Caco-2 (cell line): Measurements from ENCODE around the gene ADM. TPM values are rescaled to one million over a fixed set of nuclear protein-coding genes. Genes with fewer than 3 reads are reported as not detected.
A peak's percentile ranks its signal among the peaks of the same experiment; 100 is the strongest.

Experiments used
- BruUV-seq: library from RNA; stranded (reverse); fragments of 400-500 nt; replicated peaks from 2 replicates; lab custom pipeline; 2021; lab: Mats Ljungman, UMichigan
- CTCF ChIA-PET: fragments of 300-600 bp; sonication (Branson Sonifier 250); formaldehyde crosslinking; loops from one replicate; lab custom pipeline; 2022; ENCODE audit warnings: antibody characterized with exemption; lab: Charles Lee
- POLR2A ChIA-PET: fragments of 300-600 bp; sonication (Branson Sonifier 250); formaldehyde crosslinking; loops from one replicate; lab custom pipeline; 2022; ENCODE audit warnings: antibody characterized with exemption; lab: Charles Lee
- DNase-seq, 2 experiments: peaks; one replicate each; pipeline versions ENCODE4 v3.0.0 to v3.0.0-alpha.2; 2020 to 2022
- H3K27me3 ChIP-seq: replicated peaks from 2 replicates; pipeline ENCODE4 v1.6.0; 2011; ENCODE audit warnings: low read length; ENCODE audit not compliant: control insufficient read depth, insufficient read depth
- H3K36me3 ChIP-seq: 2 replicates; pipeline ENCODE4 v1.5.1; 2011; ENCODE audit warnings: low read length; ENCODE audit not compliant: control insufficient read depth, insufficient read depth
- H3K4me1 ChIP-seq: fragments of 250-450 bp; sonication (Bioruptor Pico); 2 replicates; pipeline ENCODE4 v1.5.1; 2020; ENCODE audit warnings: mild to moderate bottlenecking
- H3K4me3 ChIP-seq: 2 replicates; pipeline ENCODE4 v1.5.1; 2011; ENCODE audit warnings: low read depth, mild to moderate bottlenecking, control low read depth, low read length
- H3K9me3 ChIP-seq: fragments of 250-450 bp; sonication (Bioruptor Pico); 2 replicates; pipeline ENCODE4 v1.5.1; 2020; ENCODE audit warnings: mild to moderate bottlenecking, moderate library complexity
- H3K27ac Mint-ChIP-seq: one replicate; pipeline ENCODE4 v1.8.0; 2022; ENCODE audit warnings: mixed read lengths; ENCODE audit not compliant: unreplicated experiment
- H3K27me3 Mint-ChIP-seq: one replicate; pipeline ENCODE4 v1.8.0; 2022; ENCODE audit warnings: mixed read lengths; ENCODE audit not compliant: insufficient read depth, unreplicated experiment
- H3K36me3 Mint-ChIP-seq: one replicate; pipeline ENCODE4 v1.8.0; 2022; ENCODE audit warnings: mild to moderate bottlenecking, mixed read lengths; ENCODE audit not compliant: insufficient read depth, unreplicated experiment
- H3K4me1 Mint-ChIP-seq: one replicate; pipeline ENCODE4 v1.8.0; 2022; ENCODE audit warnings: low read depth, mixed read lengths; ENCODE audit not compliant: unreplicated experiment
- H3K4me3 Mint-ChIP-seq: one replicate; pipeline ENCODE4 v1.8.0; 2022; ENCODE audit warnings: mild to moderate bottlenecking, moderate library complexity, mixed read lengths; ENCODE audit not compliant: unreplicated experiment
- H3K9me3 Mint-ChIP-seq: one replicate; pipeline ENCODE4 v1.8.0; 2022; ENCODE audit warnings: mixed read lengths; ENCODE audit not compliant: unreplicated experiment
- intact Hi-C: fragments of 100-400 bp; cut with micrococcal nuclease; formaldehyde crosslinking; loops from one replicate; pipeline ENCODE4 v1.10.0; 2022; ENCODE audit not compliant: unreplicated experiment
- total RNA-seq: library from RNA; stranded (reverse); gene quantifications from 2 replicates; pipeline ENCODE4 v1.2.3, GENCODE V29; 2022
- TF ChIP-seq, protein P1 (sequence below), 2 experiments: fragments of 200-600 bp in 1 of 2; IDR thresholded peaks; 1 replicate in 1 of 2; 2 replicates in 1 of 2; pipeline versions ENCODE4 v1.5.1 to v1.8.0; 2011 to 2022; ENCODE audit warnings: antibody characterized with exemption in 1 of 2, control low read depth in 1 of 2, inconsistent platforms in 1 of 2, low read depth in 1 of 2, low read length in 1 of 2, mild to moderate bottlenecking in 1 of 2, moderate library complexity in 1 of 2; ENCODE audit not compliant: insufficient read depth in 1 of 2, severe bottlenecking in 1 of 2, unreplicated experiment in 1 of 2

ADM gene
- total RNA-seq, 1 experiment from 2014 or later: 127 TPM

GRCh38 chr11:10302359-10302743, 2.5 kb upstream of the ADM start:
- no peak for DNase-seq
- TF ChIP-seq, protein P1, sequence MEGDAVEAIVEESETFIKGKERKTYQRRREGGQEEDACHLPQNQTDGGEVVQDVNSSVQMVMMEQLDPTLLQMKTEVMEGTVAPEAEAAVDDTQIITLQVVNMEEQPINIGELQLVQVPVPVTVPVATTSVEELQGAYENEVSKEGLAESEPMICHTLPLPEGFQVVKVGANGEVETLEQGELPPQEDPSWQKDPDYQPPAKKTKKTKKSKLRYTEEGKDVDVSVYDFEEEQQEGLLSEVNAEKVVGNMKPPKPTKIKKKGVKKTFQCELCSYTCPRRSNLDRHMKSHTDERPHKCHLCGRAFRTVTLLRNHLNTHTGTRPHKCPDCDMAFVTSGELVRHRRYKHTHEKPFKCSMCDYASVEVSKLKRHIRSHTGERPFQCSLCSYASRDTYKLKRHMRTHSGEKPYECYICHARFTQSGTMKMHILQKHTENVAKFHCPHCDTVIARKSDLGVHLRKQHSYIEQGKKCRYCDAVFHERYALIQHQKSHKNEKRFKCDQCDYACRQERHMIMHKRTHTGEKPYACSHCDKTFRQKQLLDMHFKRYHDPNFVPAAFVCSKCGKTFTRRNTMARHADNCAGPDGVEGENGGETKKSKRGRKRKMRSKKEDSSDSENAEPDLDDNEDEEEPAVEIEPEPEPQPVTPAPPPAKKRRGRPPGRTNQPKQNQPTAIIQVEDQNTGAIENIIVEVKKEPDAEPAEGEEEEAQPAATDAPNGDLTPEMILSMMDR (IDR thresholded peaks at IDR 0.05; ENCODE audit: insufficient read depth in 1 of 2, low read depth in 1 of 2, low read length in 1 of 2, severe bottlenecking in 1 of 2, unreplicated experiment in 1 of 2): no peak
- H3K27me3 Mint-ChIP-seq: no peaks in the 10 kb centered on the region
- peak overlapping the region; percentile 85 for H3K4me3 Mint-ChIP-seq
- H3K9me3 Mint-ChIP-seq: no peaks in the 10 kb centered on the region
- peaks cover 64% of the 10 kb centered on the region for H3K36me3 Mint-ChIP-seq
- CTCF ChIA-PET: interaction anchor here (0.9 to 4.5 kb wide), 4 partner anchors 24 to 544 kb away, joined by 3 to 44 read pairs (median 20); no protein-coding TSS in a partner anchor
- Histone ChIP-seq H3K27me3 (no peaks in the 10 kb centered on the region), H3K4me1 (peaks cover 8% of the 10 kb centered on the region; the same call in 1 of the 2 replicates), H3K36me3 (0 out of 2 replicates have a peak, but pooled peaks cover 2% of the 10 kb centered on the region), H3K9me3 (no peaks in the 10 kb centered on the region), H3K4me3 (peak overlapping the region; percentile 64)
- no TSS peak for BruUV-seq
- H3K4me1 Mint-ChIP-seq: peaks cover 17% of the 10 kb centered on the region
- H3K27ac Mint-ChIP-seq: peak overlapping the region; percentile 81
- intact Hi-C loops: loop anchor here (5.0 kb wide), 2 partner anchors 435 to 450 kb away; partner anchors contain the start of gene CTR9
- POLR2A ChIA-PET: interaction anchor here (1.7 kb wide), 1 partner anchor 9 kb away, joined by 8 read pairs; no protein-coding TSS in a partner anchor

DNA sequence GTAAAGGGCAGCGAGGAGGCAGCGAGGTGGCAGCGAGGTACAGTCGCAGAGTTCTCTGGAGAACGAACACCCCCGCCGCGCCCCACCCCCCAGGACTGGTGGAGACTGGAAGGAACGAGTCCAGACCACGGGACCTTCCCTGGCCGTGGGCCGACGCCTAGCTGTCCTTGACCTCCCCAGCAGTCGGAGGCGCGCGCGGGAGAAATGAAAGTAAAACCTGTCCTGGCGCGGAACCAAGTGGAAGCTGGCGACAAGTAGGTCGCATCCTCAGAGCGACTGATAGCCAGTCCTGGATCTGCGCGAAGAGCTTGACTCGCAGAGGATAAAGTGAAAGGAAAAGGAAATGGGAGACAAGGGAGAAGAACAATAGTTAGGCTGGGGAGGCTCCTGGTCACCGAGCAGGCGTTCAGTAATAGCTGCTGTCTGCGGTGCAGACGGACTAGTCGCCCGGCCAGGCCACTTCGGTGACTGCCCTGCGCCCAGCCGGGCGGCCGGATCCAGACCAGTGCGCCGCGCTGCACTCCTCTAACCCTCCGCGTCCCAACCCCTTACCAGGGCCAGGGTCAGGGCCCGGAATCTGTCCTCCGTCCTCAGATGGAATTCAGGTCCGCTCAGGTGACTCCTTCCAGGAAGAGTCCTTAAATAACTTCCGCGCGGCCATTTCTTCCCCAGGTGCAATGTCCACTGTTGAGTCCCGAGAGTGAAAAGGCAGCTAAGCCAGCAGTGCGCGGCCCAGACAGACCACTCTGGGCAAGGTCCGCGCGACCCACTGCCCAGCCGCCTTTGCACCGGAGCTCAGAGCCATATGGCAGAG, 1.9 kb upstream of the ADM start:
- H3K36me3 ChIP-seq: 0 out of 2 replicates have a peak, but pooled peaks cover 2% of the 10 kb centered on the region
- H3K4me3 ChIP-seq: peak overlapping the region; percentile 64
- CTCF ChIA-PET: interaction anchor here (0.9 to 4.5 kb wide), 7 partner anchors 15 to 544 kb away, joined by 3 to 44 read pairs (median 6); no protein-coding TSS in a partner anchor
- POLR2A ChIA-PET: interaction anchor here (1.1 to 2.5 kb wide), 5 partner anchors 10 to 121 kb away, joined by 3 to 21 read pairs (median 5); no protein-coding TSS in a partner anchor
- DNase-seq: peak; percentile 78 to 83
- BruUV-seq: no TSS peak
- Mint-ChIP-seq H3K9me3 (no peaks in the 10 kb centered on the region), H3K27ac (peak overlapping the region; percentile 81), H3K4me1 (peaks cover 17% of the 10 kb centered on the region), H3K27me3 (no peaks in the 10 kb centered on the region), H3K4me3 (peak overlapping the region; percentile 85), H3K36me3 (peaks cover 65% of the 10 kb centered on the region)
- H3K4me1 ChIP-seq: peaks cover 8% of the 10 kb centered on the region; the same call in 1 of the 2 replicates
- TF ChIP-seq, protein P1 (IDR thresholded peaks at IDR 0.05; ENCODE audit: insufficient read depth in 1 of 2, low read depth in 1 of 2, low read length in 1 of 2, severe bottlenecking in 1 of 2, unreplicated experiment in 1 of 2): no peak
- no peaks in the 10 kb centered on the region for H3K27me3 ChIP-seq
- no peaks in the 10 kb centered on the region for H3K9me3 ChIP-seq
- intact Hi-C loops: loop anchor here (1.0 to 5.0 kb wide), 3 partner anchors 9 to 449 kb away; partner anchors contain the start of genes CTR9 and SBF2
